Right lobe of liver (tissue), 6 donors: ENCODE measurements around the gene EML6. TPM values are rescaled to one million over a fixed set of nuclear protein-coding genes. Genes with fewer than 3 reads are reported as not detected.
A peak's percentile ranks its signal among the peaks of the same experiment; 100 is the strongest.

ENCODE experiments used
- ATAC-seq, 4 donors: fragments of 200-7000 bp; cut with Tn5 transposase; one replicate each; pipeline ENCODE4 v1.9.1; 2020; ENCODE audit warnings: mild to moderate bottlenecking in 4 of 4, moderate library complexity in 4 of 4
- DNase-seq, 3 donors: peaks; one replicate each; pipeline ENCODE4 v3.0.0-alpha.2; 2020
- H3K27ac ChIP-seq, 3 donors: fragments of 200-600 bp; one replicate each; pipeline ENCODE4 v1.8.0; 2022
- H3K27me3 ChIP-seq, 2 donors: fragments of 200-600 bp; one replicate each; pipeline ENCODE4 v1.8.0; 2022
- H3K36me3 ChIP-seq, 4 donors: fragments of 200-600 bp; sonication (generic) in 1 of 4; one replicate each; pipeline versions ENCODE4 v1.5.1 to v1.8.0; 2017 to 2022; ENCODE audit warnings: control low read depth in 1 of 4
- H3K4me1 ChIP-seq, 4 donors: fragments of 200-600 bp; sonication (generic) in 1 of 4; one replicate each; pipeline versions ENCODE4 v1.5.1 to v1.8.0; 2017 to 2022; ENCODE audit warnings: control low read depth in 1 of 4
- H3K4me3 ChIP-seq, 3 donors: fragments of 200-600 bp; one replicate each; pipeline ENCODE4 v1.8.0; 2022
- H3K9me3 ChIP-seq, 4 donors: fragments of 200-600 bp; sonication (generic) in 1 of 4; one replicate each; pipeline versions ENCODE4 v1.5.1 to v1.8.0; 2017 to 2022; ENCODE audit warnings: control low read depth in 1 of 4
- CTCF ChIP-seq, 4 donors: fragments of 200-600 bp in 3 of 4; fragments of 450-650 bp in 1 of 4; IDR thresholded peaks; one replicate each; pipeline versions ENCODE4 v1.5.1 to v1.8.0; 2016 to 2022; ENCODE audit warnings: antibody characterized with exemption in 4 of 4, mild to moderate bottlenecking in 2 of 4
- POLR2A ChIP-seq: fragments of 450-650 bp; IDR thresholded peaks from one replicate; pipeline ENCODE4 v1.6.1; 2017; ENCODE audit warnings: antibody characterized with exemption, mild to moderate bottlenecking
- WGBS: methylation state at CpG from one replicate; pipeline ENCODE4 v1.1.6; 2018; ENCODE audit warnings: low coverage, low lambda C conversion rate; ENCODE audit not compliant: insufficient coverage; ENCODE audit errors: missing lambda C conversion rate; 5-methylcytosine and 5-hydroxymethylcytosine counted together
- intact Hi-C, 2 donors: fragments of 100-400 bp; cut with DNase I; formaldehyde crosslinking; loops; one replicate each; pipeline versions ENCODE4 v1.11.2 to v1.14.1; 2022
- total RNA-seq, 6 experiments: library from RNA; depleted of rRNA in 2 of 6; stranded (reverse); fragments of >200 nt in 2 of 6; fragmentation: NEBNext Ultra II Directional in 3 of 6; extraction: Animal tissue kit (Norgen Biotek cat#: 25700) in 3 of 6; gene quantifications; one replicate each; pipeline versions ENCODE4 v1.1.0 to v1.2.4, GENCODE V29; 2016 to 2023
- donor health status: DM: no; HTN: yes; CAD: no.
- donor health status: DM: no; HTN: no; CAD: no.
- donor health status: DM: no; HTN: no; CAD: no.
- donor health status: DM: no; HTN: yes; CAD: no.
- donor health status: DM: no; HTN: yes; CAD: no.

Gene EML6
- total RNA-seq, 6 experiments from 2014 or later, result 0.82 to 2.5 (median 1.5) TPM

- no peak overlapping the region for H3K4me3 ChIP-seq
- H3K4me1 ChIP-seq, result peaks cover 0 to 5% (median 0%) of the 10 kb centered on the region in 4 donors
- no peaks in the 10 kb centered on the region for H3K27me3 ChIP-seq
- no peaks in the 10 kb centered on the region for H3K36me3 ChIP-seq
- no peaks in the 10 kb centered on the region for H3K9me3 ChIP-seq
- H3K27ac ChIP-seq, result no peak overlapping the region
- TF ChIP-seq POLR2A (no peak), CTCF (IDR thresholded peaks at IDR 0.05) (peak in 2 of 4 donors; percentile 12 to 23)
- ATAC-seq, result peak in 3 of 4 donors; percentile 20 to 67 (median 36)
- 63% methylated on average over 7 of the region's 7 CpGs for WGBS
- intact Hi-C loops, result no loop called here
- no peak for DNase-seq
Observed at GRCh38 chr2:54763636-54764291, 40.3 kb downstream of the EML6 start.

GRCh38 chr2:54767921-54768320 lies 44.5 kb downstream of the EML6 start:
- Histone ChIP-seq H3K4me3 (no peak overlapping the region), H3K27me3 (no peaks in the 10 kb centered on the region), H3K36me3 (no peaks in the 10 kb centered on the region), H3K4me1 (peaks cover 0 to 5% (median 0%) of the 10 kb centered on the region in 4 donors), H3K27ac (no peak overlapping the region), H3K9me3 (no peaks in the 10 kb centered on the region)
- intact Hi-C loops, result no loop called here
- DNase-seq (no peak), ATAC-seq (no peak)
- TF ChIP-seq CTCF (IDR thresholded peaks at IDR 0.05) (no peak), POLR2A (no peak)

DNA sequence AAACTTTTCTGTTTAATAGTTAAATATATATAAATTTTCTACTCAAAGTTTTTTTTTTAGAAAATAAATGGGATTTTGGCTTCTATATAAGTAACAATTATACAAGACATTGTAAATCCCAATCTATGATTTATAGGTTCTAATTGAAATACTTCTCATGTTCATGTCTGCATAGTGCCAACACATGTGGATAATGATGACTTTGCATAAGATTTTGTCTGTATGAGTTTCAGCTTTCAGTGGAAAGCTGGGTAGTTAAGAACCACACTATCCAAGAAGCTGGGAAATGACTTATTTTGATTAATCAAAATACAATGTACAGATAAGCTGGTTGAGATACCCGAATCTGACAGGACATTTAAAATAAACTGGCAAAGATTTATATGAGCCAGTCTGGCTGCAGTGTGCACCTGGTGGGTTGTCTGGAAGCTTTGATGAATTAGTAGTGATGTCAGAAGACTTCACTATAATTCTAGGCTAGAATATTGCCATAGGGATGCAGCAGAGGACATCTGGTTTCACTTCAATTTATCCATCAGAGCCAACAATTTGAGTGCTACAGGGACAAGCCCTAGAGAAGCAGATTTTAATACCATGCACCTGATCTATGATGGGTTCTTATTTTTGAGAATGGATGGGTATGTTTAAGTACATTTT lies 45.4 kb downstream of the EML6 start:
- intact Hi-C loops, result no loop called here
- Histone ChIP-seq H3K27me3 (no peaks in the 10 kb centered on the region), H3K36me3 (no peaks in the 10 kb centered on the region), H3K4me1 (no peaks in the 10 kb centered on the region), H3K4me3 (no peak overlapping the region), H3K9me3 (no peaks in the 10 kb centered on the region), H3K27ac (no peak overlapping the region)
- TF ChIP-seq POLR2A (no peak), CTCF (IDR thresholded peaks at IDR 0.05) (no peak)
- 88% methylated on average over 1 of the region's 1 CpG for WGBS
- ATAC-seq (no peak), DNase-seq (no peak)

DNA sequence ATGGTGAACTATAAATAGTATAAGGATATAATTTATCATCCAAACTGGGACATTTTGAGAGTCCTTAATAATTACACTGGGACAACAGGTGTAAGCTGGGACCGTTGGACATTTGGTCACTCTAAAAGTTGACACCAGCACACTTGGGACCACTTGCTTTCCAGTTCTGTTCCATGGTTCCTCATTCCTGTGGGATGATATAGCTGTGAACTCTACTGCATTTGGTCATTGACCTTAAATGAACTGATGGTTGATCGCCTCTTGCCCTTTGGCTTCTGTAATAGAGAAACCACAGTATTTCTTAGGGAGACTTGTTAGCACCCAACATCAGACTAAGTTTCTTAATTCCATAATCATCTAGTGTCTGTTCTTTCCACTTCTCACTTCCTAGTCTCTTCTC lies 46.7 kb downstream of the EML6 start:
- TF ChIP-seq CTCF (IDR thresholded peaks at IDR 0.05), result no peak
- TF ChIP-seq POLR2A, result no peak
- Histone ChIP-seq H3K27me3 (no peaks in the 10 kb centered on the region), H3K4me1 (no peaks in the 10 kb centered on the region), H3K4me3 (no peak overlapping the region), H3K36me3 (no peaks in the 10 kb centered on the region), H3K9me3 (no peaks in the 10 kb centered on the region), H3K27ac (no peak overlapping the region)
- peak in 2 of 4 donors; percentile 18 to 90 for ATAC-seq
- no peak for DNase-seq
- intact Hi-C loops, result no loop called here
- 61% methylated on average over 2 of the region's 2 CpGs for WGBS
